Mucosa of gallbladder (tissue), 1 donor: ENCODE data around the gene METTL25B. TPM values are rescaled to one million over a fixed set of nuclear protein-coding genes. Genes with fewer than 3 reads are reported as not detected.

Source experiments
- DNase-seq: peaks from one replicate; pipeline ENCODE4 v3.0.0-alpha.2; 2020; ENCODE audit warnings: low spot score
- total RNA-seq: library from RNA; stranded (reverse); gene quantifications from one replicate; pipeline ENCODE4 v1.2.1, GENCODE V29; 2021
- donor health status: DM: no; HTN: no; CAD: no.

METTL25B gene
- total RNA-seq: 48.0 TPM

DNA sequence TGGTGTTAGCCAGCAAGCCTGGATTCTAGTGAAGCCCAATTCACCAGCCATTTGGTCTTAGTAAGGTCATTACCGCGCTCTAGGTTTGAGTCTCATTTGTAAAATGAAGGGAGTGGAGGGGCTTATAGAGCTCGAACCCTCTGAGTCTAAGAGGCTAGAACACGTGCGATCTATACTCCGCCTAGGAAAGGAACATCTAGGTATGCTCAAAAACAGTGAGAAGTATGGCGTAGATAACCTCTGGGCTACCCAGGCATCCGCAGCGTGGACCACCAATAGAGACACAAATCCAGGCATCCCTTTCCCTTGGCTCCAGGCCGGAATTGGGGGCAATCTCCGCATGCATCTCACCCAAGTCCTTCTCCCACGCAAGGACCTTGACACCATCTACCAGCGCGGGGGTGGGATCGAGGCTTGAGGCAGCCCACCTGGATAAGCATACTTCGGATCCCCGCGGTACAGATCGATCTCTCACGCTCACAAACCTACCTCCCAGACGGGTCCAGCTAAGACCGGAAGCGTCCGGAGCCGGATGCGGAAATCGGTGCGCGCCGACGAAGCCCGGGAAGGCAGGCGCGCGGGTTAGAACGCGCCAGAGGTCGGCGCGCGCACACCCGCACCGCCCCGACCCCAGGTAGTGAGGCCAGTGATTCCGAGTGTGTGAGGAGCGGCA, at the start of gene METTL25B:
Gene METTL25B (plus strand): TSS at position 544 of the 673 bp plus-strand sequence. CDS start 636 bp downstream, outside the sequence.
- DNase-seq: peak; percentile 81

- DNase-seq: no peak
Measured at GRCh38 chr1:156680056-156680455, 48.2 kb upstream of the METTL25B start.

DNA sequence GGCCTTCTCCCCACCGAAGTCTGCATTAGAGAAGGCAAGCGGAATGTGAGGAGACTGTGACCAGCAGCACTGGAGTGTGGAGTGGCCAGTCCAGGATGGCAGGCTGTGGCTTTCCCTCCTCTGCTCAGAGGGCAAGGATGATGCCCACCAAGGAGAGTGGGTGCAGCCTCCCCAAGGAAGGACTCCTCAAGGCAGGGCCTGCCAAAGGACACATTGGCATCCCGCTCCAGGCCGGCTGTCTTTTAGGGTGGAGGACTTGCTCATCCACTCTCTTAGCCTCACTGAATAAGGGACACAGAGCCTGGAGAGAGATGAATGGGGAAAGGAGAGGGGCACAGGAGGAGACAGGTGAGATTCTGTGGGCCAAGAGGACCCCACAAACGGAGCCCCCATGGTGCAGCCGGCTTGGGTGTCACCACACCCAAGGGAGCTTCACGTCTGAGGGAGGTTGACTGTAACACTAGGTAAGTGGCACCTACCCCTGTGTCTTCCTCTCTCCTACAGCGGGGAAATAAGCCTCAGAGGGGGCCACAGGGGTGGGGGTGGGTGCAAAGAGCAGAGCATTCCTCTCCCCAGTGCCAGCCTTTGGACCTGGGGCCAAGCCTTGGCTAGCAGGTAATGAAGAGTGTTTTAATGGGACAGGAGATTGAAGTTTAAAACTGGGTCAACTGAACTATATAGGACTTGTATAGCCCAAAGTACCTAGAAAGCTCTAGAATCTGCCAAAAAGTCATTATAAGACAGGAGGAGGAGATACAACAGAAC, 46.9 kb upstream of the METTL25B start:
- no peak for DNase-seq

- no peak for DNase-seq
Measured at GRCh38 chr1:156682166-156682890, 45.9 kb upstream of the METTL25B start.

GRCh38 chr1:156684227-156684782, 44.0 kb upstream of the METTL25B start:
- no peak for DNase-seq

DNA sequence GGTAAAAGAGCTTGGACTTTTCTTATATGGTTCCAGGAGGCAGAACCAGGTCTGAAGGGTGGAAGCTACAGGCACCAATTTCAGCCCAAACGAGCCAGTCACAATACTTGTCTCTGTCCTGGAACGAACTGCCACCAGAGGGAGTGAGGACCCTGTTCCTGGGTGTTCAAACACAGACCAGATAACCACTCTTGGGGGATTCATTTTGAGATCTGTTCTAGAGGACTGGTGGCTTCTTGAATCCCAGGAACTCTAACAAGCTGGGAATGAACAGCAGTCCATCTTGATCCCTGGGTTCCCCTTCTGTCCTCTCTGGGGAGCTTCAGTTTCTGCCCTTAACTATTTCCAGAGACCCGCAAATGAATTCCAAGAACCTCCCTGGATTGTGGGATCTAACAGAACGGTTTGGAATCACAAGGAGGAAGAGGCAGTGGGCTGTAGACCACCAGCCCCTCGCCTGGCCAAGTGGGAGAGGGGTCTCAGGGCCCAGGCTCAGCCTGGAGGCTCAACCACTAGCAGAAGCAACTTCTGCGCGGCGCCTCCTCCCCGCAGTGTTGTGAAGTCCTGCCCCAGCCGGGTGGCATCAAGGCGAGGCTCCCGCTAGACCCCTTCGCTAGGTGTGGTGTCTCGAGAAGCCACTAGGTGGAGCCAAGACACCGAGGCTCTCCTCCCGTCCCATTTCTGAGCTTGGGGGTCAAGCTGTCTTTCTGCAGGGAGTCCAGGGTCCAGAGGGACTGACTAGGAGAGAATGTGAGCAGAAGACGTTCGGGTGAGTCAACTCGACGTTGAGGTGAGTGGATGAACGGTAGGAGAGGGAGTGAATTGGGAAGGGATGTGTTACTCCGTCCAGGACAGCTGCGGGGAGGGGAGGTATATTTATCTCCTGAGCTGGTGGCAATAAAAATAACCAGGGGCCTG, 39.0 kb upstream of the METTL25B start:
- peak; percentile 72 for DNase-seq

DNA sequence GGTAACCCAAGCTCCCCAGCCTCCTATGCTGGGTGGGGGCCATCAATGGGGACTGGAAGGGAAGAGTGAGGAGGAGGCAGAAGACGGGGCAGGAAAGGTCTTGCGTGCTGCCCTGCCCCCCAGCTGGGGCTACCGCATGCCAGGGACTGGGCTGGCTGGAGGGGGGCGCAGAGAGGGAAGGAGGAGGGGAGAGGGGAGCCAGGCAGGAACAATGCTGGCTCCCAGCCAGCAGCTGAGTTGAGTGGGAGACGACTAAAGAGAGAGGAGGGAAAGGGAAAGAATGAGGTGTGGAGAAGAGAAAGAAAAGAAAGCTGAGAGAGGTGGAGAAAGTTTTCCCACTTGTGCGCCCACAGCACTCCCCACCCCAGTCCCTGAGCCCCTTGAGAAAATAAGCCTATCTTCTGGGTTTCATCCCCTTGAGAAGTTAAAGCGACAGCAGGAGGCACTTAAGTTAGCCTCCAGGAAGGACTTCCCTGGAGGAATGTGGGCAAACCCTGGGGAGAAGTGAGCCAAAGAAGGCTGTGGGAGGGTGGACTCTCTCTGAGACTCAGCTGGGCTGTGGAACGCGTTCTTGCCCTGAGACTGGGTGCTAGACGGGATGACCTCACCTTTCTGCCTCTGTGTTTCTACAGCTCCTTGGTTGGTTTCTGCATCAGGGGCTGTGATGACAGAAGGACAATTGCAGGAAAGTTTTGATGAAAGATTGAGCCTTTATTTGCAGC, 38.2 kb upstream of the METTL25B start:
- no peak for DNase-seq

DNA sequence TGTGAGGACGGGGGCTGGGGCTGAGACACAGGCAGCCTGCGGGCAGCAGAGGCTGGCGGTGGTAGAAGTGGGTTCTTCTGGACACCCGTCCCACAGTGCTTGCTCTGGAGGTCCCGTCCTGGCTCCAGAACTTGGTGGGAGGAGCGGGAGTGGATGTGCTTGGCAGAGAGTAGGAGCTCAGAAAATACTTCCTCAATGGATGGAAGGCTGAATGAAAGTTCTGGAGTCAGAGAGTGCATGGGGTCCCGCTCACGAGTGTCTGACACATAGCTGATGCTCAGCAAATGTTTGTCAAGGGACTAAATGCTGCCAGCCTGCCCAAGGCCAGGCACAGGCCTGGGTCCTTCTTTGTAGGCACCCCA, 37.6 kb upstream of the METTL25B start:
- DNase-seq: no peak

GRCh38 chr1:156691191-156691590, 37.1 kb upstream of the METTL25B start:
- DNase-seq: no peak

DNA sequence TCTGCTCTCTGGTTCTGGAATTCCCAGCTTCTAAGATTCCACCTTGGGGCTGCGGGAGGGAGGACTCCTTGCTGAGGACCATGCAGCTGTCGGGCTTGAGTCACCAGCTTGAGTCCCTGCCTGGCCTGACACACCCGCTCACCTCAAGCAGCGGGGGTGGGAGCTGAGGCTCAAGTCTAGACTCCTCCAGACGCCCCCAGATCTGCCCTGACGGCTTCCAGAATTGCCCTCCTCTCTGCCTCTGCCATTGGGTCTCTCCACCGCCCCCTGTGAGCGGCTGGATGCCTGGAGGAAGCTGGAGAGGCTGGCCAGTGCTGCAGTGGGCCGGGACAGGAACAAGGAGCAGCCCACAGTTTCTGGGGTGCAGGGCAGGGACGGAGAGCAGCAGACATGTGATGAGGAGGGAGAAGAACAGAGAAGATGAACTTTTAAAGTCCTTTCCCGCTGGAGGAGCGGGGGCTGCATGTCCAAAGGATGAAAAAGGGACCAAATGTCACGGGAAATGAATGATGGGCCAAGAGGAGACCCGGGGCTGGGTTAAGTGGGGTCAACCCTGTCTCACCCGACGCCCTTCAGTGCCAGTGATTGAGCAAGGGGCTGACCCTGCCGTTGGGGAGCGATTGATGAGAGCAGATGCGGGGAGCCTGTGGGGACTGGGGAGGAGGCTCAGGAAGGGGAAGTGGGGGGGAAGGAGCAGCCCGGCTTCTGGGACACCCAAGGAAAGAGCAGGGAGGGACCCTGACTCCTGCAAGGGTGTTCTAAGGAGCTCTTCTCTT, 36.4 kb upstream of the METTL25B start:
- no peak for DNase-seq

DNA sequence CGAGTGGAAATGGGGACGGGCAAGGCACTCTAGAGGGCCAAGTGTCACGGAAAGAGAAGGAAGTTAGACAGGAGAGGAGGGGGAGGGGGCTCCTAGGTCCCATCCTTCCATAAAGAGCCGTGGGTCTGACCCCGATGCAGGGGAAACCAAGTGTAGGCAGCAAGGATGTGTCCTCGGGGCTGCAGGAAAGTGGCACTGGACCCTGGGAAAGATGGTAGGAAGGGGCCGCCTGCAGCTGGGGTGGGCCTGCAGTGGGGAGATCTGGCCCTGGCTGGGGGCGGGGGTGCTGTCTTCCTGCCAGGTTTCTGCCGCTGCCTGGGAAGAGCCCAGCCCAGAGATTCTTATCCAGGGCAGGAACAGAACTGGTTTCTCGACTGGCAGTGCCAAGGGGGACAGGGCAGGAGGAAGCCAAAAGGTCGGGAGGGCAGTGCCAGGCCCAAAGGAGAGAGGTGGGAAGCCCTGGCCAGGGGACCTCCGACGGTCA, 35.8 kb upstream of the METTL25B start:
- no peak for DNase-seq

- no peak for DNase-seq
Measured at GRCh38 chr1:156692925-156693847, 35.1 kb upstream of the METTL25B start.

DNA sequence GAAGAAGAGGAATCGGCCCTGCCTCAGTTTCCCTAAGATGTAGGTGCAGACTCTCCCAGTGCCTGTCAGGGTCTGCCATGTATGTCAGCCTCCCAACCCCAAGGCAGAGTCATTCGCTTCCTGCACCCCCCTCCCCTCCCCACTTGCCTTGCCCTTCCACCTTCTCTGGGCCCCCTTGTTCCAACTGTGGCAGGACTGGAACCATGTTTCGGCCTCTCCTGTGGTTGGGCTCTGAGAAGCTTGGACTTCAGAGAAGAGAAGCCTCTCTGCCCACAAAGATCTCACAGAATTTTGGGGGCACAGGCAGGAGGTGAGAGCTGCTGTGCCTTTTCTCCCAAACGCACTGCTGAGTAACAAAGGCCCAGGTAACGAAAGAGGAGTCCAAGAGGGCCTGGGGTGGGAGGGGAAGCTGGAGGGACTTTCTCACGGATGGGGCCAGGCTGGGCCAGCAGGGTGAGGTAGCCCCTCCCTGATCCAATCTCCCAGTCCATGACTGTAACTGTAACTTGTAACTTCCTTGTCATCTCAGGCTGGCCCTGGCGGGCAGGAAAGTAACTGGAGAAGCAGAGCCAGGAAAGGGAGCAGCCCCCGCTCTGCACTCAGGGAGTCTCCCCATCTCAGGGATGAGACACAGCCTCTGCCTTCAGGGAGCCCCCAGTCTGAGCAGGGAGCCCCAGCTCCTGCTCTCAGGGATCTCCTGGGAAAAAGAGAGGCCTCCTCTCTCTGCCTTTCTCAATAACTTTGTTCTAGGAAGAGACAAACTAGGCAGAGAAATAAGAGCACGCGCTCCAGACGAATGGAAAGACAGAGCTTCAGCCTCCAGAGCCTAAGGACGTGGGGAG, 34.2 kb upstream of the METTL25B start:
- no peak for DNase-seq

DNA sequence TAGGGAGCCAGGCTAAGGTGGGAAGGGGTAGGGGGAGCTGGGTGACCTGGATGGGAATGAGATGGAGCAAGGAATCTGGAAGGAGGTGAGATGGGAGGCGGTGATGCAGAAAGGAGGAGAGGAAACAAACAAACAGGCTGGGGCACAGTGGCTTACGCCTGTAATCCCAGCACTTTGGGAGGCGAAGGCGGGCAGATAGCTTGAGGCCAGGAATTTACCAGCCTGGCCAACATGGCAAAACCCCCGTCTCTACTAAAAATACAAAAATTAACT, 33.6 kb upstream of the METTL25B start:
- DNase-seq: no peak

- no peak for DNase-seq
Measured at GRCh38 chr1:156696755-156697154, 31.5 kb upstream of the METTL25B start.

GRCh38 chr1:156697481-156697880, 30.8 kb upstream of the METTL25B start:
- DNase-seq: no peak

GRCh38 chr1:156698995-156699394, 29.3 kb upstream of the METTL25B start:
- no peak for DNase-seq
